ENCODE measurements around the gene ZNF576. TPM values are rescaled to one million over a fixed set of nuclear protein-coding genes. Genes with fewer than 3 reads are reported as not detected.

ZNF576 gene
- total and polyA plus RNA-seq, 2 of the 13 experiments (the other 11 are each of a cell fraction or from before 2014, with no cell fraction given) = 7.2 to 9.6 TPM

- TF ChIP-seq TFDP2 (CRISPR knock-in tag; IDR thresholded peaks at IDR 0.05) (peak; percentile 90), POLR2G (IDR thresholded peaks at IDR 0.05; ENCODE audit: low read depth, low read length) (peak; percentile 70), XBP1 (CRISPR knock-in tag; IDR thresholded peaks at IDR 0.05) (no peak), KDM5A (IDR thresholded peaks at IDR 0.05; ENCODE audit: borderline replicate concordance, low read length) (peak; percentile 89), ZNF687 (CRISPR knock-in tag; IDR thresholded peaks at IDR 0.05) (peak; percentile 73), TEAD3 (CRISPR knock-in tag; optimal IDR thresholded peaks at IDR 0.05; ENCODE audit: borderline replicate concordance) (peak; percentile 25), TAF1 (CRISPR knock-in tag; IDR thresholded peaks at IDR 0.05) (peak; percentile 42; the same call in 1 of the 2 replicates), ZNF605 (CRISPR knock-in tag; IDR thresholded peaks at IDR 0.05) (no peak), FOXO4 (CRISPR knock-in tag; conservative IDR thresholded peaks at IDR 0.05) (no peak)
Observed at GRCh38 chr19:43575156-43575950, 21.0 kb upstream of the ZNF576 start, which contains the start of the genes PINLYP and XRCC1 (continued).
